Stimulated activated CD4-positive, alpha-beta T cell treated with anti-CD3 and anti-CD28 coated beads, TNF-alpha, amount 100 ng/mL, for 4 hours (primary cell): ENCODE measurements around the gene GLP2R.
"Not testable (repeated sequence)": the region's sequence is repeated elsewhere in the genome, so short reads cannot be mapped to it uniquely, and the experiment has no call there.

Experiments
- DNase-seq, 3 experiments: peaks; one replicate each; pipeline ENCODE4 v3.0.0-alpha.2; 2020; ENCODE audit warnings: low read depth in 3 of 3

Gene GLP2R

DNA sequence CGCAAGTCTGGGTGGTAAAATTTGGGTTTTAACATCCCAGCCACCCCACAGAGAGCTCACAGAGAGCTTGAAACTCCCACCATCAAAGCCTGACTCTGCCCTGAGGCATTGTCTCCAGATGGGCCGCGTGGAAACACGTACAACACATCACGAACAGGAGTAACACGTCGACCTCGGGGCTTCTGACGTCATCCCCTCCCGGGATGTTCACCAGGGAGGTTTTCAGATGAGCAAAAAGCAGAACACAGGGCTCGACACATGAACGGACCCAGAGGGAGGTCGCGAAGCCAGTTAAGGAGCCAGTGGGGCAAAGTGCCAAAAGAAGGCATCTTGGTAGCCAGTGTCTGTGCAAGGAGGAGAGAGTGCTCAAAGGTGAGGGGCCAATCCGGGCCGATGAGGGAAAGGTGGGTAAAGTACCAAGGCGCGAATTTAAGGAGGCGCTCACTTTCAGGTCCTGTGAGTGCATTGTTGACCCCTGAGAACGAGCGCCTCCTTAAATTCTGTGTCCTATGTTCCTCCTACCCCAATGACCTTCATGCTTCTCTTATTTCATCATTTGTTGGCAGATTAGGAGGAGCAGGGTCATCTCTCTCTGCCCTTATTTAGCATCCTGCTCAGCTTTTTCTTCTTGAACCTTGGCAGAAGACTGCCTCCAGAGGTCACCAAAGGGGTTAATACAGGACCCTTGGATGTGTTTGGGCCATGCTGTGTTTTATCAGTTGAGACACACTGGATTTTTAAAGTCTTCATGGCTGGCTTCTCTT is 73.7 kb downstream of the GLP2R start:
- DNase-seq: no peak

DNA sequence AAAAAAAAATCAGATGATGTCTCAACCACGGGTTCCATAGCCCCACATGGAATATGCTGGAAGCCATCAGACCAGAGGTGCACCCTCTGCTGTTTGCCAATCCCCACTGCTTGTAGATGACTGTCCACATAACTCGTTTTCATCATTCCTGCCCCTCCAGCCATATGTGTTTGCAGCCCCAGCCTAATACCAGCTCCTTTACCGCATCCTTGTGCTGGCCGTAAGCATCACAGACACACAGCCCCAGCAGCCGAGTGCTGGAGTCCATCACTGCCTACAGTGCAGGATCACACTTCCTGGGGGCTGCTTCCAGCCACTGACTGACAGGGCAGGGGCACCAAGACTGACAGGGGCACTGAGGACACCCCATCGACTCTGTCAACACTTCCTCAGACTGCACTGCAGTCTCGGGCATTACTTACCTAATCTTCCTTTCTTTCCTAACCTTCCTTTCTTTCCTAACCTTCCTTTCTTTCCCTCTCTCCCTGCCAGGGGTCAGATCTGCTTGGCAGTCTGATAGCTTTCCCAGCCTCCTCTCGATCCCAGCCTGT is 74.4 kb downstream of the GLP2R start:
- no peak for DNase-seq

DNA sequence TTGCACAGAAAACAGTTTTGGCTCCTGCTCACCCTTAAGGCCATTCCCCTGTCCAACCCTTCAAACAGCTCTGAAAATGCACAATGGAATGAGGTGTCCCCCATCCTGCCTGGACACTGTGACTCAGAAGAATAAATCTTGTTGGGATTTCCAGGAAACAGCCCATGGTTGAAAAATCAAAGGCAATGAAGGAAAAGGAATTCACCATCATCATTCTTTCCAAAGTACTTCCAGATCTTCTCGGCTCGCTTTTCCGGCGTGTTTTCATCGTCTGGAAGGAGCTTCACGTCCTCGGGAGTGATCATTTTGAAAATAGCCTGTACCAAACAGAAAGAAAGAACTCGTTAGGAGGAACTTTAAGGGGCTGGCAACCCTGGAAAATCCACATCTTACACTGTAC is 75.1 kb downstream of the GLP2R start:
- no peak for DNase-seq

DNA sequence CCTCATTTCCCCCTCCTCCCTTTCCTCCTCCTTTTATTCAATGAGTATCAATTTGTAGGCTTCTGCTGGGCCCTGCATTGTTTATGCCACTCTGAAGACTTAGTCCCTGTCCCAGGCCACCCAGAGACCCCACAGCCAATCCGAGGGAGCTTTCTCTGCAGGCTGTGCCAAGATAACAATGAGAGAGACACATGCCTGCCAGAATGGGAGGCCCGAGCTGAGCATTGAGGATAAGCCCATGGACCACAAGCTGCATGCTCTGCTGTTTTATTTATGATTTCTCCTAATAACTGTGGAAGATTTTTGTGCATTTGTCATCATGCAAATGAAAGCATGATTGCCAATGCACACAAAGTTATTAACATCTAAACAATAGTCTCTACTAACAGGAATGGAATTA is 76.4 kb downstream of the GLP2R start:
- DNase-seq: no peak

DNA sequence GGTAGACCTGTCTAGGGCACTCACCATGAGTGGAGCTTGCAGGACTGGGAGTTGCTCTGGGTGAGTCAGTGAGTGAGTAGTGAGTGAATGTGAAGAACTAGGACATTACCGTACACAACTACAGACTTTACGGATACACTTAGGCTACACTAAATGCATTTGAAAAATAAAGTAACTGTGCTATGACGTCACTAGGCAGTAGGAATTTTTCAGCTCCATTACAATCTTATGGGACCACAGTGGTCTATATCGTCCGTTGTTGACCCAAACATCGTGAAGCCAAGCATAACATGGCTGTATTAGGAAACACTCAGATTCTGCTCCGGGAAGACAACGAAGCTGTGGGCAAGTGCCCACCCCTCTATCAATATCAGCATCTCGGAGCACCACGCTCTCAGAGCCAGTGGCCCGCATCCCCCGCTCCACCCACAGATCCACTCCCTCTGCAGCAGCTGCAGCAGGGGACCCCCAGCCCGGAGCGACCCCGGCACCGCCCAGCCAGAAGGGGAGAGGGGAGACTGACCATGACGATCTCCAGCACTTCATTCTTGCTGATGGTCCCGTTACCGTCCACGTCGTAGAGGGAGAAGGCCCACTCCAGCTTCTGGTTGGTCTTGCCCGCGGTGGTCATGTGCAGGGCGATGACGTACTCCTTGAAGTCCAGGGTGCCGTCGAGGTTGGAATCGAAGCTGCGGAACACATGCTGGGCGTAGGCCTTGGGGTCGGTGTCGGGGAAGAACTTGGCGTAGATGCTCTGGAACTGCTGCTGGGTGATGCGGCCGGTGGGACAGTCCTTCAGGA is 78.8 kb downstream of the GLP2R start:
- DNase-seq: no peak

DNA sequence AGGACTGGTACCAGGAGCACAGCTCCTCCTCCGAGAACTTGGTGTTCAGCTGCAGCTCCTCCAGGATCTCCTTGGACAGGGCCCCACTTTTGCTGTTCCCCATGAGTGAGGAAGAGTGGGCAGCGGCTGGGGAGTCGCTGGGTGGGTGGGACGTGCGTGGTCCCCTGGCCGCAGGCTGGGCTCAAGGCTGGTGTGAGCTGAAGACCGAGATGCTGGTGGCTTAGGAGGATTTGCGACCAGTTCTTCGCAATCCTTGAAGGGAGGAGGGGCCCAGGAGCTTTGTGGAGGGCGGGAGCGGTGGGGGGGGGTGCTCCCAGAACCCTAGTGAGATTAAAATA is 79.3 kb downstream of the GLP2R start, which contains the start of gene RCVRN:
TSS of gene RCVRN (minus strand) at position 194 of the 338 bp plus-strand sequence. CDS start at position 103, 91 bp downstream.
- DNase-seq: no peak

DNA sequence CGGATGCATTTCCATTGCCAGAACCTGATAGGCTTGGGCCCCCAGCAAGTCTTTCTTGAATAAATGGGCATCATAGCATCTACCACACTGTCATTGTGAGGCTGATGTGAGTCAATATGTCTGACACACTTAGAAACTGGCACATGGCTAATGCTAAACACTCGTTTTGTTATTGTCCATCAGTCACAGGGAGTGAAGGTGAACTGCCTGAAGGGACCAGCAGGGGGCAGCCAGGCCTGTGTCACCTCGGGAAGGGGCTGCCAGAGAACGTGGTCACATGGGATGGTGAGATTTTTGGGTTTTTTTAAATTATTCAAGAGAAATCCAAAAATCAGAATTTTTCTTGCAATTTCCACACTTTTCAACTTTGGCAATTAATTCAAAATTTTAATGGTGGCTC is 80.2 kb downstream of the GLP2R start:
- DNase-seq: no peak

DNA sequence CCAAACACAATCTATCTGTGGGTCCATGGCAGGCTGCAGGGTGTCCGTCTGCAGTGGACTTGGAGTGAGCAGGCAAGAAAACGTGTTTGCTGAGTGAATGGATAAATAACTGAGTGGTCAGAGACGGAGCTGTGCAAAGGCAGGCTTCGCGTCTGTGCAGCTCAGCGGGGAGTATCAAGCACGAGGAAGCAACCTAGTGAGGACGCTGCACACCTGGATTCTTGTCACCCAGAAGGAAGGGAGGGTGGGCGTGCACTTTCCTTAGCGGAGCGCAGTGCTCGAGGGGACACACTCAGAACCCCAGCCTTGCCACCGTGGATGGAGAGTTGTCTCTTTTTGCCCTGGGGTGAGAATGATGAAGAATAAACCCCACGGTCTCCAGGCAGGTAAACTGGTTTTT is 80.9 kb downstream of the GLP2R start:
- DNase-seq: no peak

DNA sequence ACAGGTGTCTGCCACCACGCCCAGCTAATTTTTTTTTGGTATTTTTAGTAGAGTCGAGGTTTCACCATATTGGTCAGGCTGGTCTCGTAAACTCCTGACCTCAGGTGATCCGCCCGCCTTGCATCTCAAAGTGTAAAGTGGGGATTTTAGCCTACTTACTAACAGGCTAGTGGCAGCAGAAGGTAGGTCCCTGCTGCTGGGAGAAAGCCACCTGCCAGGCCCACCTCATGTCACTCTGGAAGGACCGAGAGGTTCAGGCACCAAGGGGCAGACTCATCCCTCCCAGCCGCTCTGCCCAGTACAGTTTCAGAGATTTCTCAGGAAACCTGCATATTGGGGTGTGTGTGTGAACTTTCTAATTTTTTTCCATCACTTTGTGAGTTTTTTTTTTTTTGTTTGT is 81.4 kb downstream of the GLP2R start:
- no peak for DNase-seq

DNA sequence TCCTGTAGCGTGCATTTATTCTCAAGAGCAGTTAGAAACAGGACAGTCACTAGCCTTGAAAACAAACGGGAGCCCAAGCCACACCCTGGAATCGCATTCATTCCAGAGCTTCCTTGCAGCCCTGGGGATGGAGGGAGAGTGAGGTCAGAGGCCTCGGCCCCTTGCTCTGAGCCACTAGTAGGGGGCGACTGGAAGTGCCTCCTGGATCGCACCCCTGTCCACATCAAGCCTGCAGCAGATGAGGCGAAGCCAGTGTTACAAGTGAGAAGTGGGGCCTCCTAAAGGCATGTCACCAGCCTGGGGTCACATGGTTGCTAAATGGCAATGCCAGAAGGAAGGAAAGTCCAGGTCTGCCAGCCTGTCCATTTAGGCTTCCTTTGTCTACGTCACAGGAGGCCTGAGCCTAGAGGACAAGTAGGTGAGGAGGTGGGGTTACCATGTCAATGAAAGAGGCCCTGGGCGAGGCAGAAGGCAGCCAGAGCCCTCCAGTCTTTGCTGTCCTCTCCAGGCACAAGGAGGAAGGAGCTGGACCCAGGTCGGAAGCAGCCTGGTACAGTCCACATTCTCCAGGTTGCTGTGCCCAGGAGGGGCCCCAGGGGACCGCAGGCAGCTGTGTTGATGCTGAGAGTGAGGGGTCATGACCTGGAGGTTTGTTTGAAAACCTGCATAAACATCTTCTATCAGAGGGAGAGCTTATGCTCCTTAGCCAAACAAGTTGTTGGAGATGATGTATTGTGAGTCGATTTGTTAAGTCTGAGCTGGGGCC is 82.3 kb downstream of the GLP2R start:
- DNase-seq: no peak

DNA sequence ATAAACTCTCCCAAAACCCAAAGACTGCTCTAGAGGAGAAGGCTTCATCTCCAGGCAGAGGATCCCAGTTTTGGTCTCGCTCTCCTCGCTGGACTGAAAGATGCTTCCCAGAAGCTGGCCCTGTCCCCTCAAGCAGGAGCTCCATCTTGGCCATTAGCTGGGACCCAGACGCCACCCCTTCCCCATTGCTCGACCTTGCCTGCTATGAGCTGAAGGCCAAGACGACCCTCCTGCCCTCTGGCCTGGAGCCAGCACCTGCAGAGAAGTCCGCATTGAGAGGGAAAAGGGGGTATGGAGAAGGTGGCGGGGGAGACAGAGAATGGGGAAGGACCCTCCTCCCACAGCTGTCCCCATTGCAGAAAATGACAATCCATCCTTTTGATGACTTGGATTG is 82.9 kb downstream of the GLP2R start:
- DNase-seq: no peak

DNA sequence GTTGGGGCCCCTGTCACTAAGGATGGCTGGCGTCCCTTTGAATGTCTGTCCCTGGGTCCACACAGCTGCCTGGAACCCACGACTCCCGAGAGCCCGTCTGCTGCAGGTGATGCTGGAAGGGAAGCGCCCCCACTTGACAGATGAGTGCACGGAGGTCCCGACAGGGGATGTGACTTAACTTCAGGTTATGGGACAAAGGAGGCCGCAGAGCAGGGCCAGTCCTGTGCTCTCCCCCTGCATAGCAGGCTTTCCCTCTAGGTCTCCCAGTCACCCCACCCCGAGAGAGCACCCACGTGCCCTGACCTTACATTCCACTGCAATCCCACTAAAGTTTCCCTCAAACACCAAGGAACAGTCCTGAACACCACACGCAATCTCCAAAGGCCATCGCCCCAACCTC is 85.4 kb downstream of the GLP2R start:
- DNase-seq: no peak

DNA sequence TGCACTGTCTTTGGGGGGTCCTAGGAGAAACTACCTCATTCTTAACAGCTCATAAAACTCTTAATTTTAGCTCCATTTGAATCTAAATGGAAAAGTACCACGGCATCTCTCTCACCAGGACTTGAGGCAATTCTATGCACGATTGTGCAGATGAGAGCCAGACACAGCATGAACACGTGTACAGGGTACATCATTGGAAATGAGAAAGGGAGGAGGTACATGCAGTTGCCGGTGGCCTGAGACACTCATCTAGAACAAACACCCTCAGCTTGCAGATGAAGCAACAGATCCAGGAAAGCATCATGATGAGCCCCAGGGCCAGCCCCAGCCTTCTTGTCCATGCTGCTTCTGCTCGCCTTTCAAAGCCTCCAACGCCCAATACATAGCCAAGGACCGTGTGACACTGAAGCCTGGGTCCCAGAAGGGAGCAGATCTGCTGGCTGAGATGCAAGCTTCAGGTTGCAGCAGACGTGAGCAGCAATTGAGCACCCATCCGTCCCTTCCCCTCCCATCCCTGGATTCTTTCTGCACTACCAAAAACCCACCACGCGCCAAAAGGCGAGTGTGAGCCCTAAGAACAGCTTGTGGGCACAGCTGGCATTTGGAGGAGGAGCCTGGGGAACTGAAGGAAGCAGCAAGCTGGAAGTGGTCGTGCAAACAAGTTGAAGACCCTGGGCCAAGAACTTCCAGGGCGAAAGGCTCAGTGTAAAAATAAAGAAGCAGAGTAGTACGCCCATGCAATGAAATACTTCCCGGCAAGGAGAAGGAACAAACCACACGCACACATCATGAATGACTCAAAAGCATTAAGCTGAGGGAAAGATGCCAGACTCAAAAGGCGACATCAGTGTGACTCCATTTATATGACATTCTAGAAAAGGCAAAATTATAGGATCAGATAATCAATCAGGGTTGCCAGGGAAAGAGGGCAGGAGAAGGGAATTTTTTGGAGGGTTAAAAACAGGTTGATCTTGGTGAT is 86.7 kb downstream of the GLP2R start:
- DNase-seq: no peak

DNA sequence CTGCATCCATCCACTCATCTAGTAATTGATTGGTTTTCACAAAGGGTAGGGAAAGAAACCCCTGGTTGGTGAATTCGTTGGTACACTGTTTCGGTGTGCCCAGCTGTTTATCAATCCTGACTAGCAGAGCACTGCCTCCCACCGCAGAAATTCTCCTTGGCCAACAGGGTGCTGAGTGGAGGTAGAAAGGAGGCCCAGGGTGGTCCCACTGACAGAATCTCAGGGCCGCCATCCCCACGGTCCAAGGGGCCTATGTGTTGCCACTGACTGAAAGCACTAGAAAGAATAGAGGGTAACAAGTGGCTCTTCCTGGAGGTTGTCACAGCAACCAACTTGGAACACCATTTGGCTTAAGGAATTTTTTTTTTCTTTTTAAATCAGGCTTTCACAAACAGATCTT is 87.8 kb downstream of the GLP2R start:
- no peak for DNase-seq

DNA sequence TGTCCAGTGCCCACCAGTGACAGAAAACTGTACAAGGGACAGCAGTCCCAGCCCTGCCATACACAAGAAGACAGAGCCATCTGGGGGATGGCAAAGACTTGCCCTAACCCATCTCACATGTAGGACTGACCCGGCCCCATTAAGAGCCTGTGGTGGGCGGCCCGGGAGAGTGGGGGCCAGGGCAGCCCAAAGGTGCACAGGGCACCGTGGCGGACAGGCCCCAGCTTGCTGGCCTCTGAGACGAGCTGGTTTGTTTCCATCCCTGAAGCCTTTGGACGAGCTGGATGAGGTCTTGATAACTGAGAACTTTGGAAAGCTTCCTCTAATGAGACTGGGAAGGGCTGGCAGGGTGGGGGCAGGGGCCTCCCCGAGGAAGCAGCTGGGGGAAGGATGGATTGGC is 90.4 kb downstream of the GLP2R start:
- no peak for DNase-seq

DNA sequence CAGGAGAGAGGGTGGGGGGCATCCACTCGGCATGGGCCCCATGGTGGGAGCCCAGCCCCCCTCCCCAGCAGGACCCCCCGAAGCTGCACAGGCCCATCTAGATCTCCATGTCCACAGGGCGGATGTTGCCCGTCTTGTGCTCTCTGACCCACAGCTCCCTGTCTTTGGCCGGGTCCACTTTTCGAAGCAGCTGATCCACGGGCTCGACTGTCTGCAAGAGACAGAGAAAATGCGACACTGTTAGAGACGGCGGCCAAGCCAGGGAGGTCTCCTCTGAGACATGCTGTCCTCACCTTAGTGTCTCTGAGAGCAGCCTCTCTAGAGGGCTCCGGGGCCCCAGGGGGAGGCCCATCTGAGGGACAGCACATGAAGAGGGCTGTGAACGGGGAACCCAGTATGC is 91.4 kb downstream of the GLP2R start:
- no peak for DNase-seq

DNA sequence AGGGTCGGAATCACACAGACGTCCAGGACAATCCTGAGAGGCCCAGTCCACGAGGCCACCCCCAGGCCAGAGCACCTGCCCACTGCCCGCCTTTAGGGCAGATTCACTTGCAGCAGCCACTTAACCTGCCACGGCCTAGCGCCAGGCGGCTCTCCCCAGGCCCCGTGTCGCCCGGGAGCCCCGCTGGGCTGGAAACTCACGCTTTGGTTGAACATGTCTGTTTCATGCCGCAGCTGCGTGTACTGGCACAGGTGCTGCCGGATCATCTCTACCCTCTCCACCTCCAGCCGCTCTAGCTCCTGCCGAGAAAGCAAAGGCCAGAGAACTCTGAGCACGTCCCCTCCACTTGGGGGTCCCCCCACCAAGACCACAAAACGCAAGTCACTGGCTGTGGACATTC is 92.1 kb downstream of the GLP2R start:
- no peak for DNase-seq

DNA sequence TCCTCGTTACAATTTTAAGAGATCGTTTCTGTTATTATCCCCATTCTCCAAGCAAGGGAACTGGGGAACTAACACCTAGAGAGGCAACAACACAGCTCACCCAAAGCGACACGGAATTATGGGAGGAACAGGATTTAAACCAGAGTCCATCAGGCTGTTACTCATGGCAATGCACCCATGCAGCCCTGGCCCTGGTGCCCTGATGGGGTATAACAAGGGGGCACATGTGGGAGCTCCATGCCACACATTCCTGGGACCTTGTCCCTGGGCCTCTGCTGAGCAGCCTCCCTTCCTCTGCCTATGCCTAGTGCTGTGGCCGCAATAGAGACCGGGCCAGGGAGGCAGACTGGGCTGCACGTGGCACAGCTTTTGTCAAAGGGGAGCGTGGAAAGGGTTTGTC is 92.6 kb downstream of the GLP2R start:
- no peak for DNase-seq

DNA sequence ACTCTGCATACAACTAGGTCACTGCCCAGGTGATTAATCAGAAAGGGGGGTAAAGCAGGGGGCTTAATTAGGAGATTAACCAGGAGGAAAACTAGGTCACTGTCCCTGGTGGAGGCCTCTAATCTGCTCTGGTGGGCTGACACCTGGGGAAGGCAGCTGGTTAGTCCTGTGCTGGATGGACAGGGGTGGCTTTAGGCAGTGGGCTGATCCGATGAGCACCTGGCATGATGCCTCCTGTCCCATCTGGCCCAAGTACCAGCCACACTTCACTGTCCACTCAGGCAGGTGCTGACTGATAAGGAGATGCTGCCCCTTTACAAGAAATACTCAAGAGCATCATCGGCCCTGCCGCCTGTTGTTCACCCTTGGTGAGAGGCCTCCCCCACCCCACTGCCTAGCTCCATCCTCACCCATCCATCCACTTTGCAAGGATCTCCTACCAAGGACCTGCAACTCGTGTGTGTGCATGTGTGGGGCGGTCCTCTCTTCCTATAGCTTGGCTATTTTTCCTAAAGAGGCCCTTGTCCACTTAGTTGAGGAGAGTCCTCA is 93.2 kb downstream of the GLP2R start:
- DNase-seq: no peak

DNA sequence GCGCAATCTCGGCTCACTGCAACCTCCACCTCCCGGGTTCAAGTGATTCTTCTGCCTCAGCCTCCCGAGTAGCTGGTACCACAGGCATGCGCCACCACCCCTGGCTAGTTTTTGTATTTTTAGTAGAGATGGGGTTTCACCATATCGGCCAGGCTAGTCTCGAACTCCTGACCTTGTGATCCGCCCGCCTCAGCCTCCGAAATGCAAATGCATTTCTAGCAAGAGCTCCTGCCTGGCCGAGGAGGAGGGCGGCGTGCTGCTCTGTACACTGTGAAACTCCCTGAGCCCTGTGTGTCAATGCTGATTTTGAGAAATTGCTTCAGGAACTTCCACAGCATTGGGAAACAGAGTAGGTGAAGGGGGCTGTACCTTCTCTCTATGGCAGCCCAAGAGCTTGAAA is 95.5 kb downstream of the GLP2R start:
- DNase-seq: not testable (repeated sequence)
